Hematopoietic multipotent progenitor cell treated with erythropoietin and hydrocortisone succinate and interleukin-3 and kit ligand, for 6 days (in vitro differentiated cells): ENCODE data around the gene PROX2.

Experiments used
- DNase-seq: peaks from one replicate; pipeline ENCODE4 v3.0.0-alpha.2; 2015

Gene PROX2, protein sequence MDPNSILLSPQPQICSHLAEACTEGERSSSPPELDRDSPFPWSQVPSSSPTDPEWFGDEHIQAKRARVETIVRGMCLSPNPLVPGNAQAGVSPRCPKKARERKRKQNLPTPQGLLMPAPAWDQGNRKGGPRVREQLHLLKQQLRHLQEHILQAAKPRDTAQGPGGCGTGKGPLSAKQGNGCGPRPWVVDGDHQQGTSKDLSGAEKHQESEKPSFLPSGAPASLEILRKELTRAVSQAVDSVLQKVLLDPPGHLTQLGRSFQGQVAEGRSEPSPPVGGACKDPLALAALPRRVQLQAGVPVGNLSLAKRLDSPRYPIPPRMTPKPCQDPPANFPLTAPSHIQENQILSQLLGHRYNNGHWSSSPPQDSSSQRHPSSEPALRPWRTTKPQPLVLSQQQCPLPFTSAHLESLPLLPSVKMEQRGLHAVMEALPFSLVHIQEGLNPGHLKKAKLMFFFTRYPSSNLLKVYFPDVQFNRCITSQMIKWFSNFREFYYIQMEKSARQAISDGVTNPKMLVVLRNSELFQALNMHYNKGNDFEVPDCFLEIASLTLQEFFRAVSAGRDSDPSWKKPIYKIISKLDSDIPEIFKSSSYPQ

DNA sequence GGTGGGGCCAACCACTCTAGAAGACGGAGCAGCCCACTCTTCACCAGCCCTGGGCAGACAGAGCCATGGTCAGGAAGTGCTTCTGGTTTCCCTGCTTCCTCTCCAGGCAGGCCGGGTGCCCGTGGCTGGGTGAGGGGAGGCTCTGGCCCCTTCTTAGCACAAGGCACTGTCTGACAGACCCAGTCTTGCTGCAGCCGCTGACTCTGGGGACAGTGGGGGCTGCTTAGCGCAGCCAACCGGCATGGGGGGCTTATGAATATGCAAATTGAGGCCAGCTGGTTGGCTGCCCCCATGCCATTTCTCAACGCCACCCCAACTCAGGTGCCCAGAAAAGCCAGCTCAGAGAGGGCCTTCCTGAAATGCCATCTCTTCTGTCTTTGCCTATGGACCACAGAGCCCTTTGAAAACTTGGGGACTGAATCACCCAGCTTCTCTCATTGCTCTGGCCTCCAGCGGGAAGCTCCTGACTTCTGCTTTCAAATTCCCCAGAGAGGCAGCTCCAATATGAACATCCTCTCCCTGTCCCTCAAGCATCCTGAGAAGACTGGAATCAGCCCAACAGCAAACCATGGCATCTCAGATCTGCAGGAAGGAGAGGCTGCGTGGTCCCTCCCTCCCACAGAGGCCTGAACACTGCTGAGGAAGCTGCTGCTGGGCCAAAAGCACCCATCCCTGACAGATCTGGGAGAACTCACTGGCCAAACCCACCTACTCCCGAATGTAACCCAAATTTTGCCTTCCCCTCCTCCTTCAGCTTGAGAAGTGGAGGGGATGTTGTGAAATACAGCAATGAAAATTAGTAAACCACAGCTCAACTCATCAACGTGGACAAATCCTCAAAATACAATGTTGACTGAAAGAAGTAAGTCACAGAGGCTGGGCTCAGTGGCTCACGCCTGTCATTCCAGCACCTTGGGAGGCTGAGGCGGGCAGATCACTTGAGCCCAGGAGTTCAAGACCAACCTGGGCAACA is at the start of gene PROX2:
TSS of gene PROX2 (minus strand) at position 205 of the 973 bp plus-strand sequence. CDS start 12,311 bp downstream, outside the sequence.
- DNase-seq: peak; percentile 42

DNA sequence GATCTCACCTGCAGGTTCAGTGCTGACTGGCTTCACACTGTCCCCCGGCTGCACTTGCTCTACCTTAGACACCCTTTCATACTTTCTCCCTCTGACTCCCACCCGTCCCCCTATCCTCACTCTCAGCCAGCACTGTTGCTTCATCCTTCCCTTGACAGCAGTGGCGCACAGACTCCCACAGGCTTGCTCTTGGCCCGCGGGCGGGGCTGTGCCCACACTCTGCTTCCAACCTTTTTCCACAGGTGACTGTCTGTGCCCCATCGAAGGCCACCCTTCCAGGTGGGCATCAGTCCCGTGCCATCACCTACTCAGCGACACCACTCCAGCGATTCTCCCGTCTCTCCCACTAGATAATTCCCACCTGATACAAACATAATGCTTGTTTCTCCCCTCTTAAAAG is 48.1 kb upstream of the PROX2 start:
- DNase-seq: no peak

DNA sequence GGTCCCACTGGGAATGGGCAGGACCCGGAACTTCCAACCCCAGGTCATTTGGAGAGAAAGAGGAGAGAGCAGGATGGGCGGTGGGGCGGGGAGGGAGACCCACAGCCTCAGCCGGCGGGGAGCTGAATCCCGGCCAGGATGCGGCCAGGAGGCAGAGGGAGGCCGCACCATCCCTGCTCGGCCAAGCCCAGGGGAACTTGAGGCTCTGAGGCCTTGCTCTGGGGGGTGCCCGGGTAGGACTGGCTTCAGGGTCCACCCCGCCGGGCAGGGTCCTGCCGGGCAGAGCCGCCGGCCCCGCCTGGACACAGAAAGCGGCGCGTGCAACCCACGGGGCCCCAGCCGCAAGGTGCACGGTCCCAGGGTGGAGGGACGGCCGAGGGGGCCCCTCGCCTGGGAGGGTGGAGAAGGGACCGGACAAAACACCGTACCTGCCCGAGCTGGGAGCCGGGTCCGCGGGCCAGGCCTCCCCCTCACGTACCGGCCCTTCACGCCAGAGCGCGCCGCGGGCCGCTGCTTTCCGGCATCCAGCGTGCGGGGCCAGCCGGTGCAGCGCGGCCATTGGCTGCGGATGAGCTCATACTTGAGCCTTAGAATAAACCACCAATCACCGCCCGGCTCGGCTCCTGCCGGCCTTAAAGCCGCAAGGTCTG is 46.9 kb upstream of the PROX2 start, which contains the start of gene RPS6KL1:
TSS of gene RPS6KL1 (minus strand) at position 509 of the 650 bp plus-strand sequence. CDS start 1,719 bp downstream, outside the sequence.
- peak; percentile 95 for DNase-seq

DNA sequence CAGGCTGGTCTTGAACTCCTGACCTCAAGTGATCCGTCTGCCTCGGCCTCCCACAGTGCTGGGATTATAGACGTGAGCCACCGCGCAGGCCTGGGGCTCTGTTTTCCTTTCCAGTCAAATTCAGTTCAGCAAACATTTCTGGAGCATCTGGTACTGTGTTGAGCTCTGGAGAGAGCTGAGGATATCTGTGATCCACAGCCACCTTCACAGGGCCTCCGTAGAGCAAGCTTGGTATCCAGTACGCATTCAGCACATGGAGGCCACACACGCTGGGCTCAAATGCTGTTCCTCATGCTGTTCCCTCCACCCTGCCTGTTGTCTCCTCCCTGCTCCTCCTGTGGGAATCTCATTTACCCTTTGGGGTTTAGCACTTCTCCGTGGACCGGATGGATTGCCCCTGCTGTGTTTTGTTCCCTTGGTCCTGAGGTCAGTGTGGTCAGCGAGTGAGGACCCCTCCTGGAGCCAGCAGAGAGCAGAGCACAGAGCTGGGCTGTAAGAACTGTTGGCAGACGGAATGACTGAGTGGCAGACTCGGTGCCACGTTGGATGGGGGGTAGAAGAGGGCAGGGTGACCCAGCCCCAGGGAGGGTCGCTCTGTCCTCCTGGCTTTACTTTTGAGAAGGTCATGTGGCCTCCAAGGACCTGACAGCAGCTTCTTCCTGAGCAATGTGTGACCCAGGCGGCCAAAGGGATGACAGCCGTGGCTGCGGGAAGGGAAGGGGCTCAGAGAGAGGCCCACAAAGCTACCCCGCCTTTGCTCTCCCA is 46.2 kb upstream of the PROX2 start:
- DNase-seq: no peak

DNA sequence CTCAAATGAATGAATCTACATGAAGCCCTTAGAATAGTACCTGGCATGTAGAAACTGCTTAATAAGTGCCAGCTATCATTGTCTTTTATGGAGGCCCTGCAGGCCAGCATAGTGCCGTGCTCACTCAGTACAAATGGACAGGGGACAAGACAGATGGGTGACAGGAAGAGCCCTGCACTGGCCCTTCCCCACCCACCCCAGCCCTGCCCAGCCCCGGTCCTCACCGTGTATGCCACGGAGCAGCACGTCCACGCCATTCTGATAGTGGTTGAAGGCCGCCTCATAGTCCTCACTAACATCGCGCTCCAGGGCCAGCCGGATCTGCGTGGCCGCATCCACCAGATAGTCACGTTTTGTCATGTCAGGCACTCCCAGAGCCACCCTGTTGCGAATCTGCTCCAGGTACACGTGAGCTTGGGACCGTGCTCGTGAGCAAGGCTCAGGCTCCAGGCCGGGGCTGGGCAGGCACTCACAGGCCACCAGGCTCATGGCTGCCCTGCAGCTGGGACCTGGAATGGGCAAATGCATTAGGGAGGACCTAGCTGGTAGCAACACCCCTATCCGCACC is 45.2 kb upstream of the PROX2 start:
- no peak for DNase-seq

DNA sequence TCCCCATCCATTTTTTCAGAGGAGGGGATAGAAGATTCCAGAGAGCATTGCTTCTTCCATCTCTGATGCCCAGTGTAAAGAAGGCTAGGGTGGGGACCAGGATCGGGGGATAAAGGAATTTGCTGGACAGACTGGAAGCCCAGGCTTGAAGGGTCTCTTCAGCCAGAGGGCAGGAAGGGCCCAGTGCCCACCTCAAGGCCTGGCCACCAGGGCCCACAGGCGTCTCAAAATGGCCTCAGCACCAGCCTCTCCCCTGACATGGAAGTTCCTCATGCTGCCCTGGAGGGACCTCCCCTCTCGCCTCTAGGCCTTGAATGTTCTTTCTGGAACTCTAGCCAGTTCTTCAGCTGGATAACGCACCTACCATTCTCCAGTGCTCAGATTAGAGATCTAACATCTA is 44.3 kb upstream of the PROX2 start:
- no peak for DNase-seq

DNA sequence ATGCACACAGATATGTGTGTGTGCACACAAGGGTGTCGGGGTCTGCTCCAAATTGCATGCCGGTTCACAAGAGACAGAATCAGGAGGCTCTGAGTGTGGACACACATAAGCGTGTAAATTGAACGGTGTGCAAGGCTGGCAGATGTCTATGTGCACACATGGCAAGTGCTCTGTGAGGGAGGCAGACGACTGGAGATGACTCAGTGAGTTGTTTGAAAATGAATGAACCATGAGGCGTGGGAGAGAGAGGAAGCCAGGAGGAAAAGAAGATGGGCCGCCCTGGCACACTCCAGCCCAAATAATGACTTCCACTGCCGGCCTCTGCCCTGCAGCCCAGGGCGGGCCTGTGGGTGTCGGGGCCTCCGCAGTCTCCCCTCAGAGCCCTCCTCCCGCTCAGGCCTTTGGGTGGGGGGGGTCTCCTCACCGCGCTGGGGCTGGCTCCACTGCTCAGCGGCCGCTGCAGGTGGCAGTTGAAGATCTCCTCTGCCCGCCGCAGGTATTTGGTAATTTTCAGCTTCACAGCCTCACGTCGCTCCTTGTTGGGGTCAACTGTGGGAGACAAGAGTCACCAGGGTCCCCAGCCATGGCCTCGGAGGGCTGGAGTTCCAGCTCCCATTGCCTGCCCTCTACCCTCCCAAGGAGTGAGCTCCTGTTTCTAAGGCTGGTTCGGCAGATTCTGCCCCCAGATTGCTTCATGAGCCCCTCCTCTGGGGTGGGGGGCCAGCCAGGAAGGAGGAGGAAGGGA is 43.6 kb upstream of the PROX2 start:
- DNase-seq: no peak

DNA sequence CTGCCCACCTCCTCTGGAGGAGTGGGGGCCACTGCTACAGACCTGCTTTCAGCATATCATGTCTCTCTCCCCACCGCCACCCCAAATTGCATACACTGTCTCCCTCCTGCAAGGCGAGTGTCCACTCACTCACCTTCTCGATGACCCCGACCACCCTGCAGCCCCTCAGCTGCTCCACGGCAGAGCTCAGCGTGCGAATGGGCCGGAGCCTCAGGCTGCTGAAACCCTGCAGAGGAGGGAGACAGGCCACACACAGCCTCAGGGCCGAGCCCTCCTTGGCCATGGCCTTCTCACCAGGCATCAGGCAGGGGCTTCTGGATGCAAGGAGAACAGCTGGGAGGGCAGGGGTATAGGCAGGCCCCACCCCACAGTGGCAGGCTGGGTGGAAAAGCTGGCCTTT is 42.4 kb upstream of the PROX2 start:
- no peak for DNase-seq

DNA sequence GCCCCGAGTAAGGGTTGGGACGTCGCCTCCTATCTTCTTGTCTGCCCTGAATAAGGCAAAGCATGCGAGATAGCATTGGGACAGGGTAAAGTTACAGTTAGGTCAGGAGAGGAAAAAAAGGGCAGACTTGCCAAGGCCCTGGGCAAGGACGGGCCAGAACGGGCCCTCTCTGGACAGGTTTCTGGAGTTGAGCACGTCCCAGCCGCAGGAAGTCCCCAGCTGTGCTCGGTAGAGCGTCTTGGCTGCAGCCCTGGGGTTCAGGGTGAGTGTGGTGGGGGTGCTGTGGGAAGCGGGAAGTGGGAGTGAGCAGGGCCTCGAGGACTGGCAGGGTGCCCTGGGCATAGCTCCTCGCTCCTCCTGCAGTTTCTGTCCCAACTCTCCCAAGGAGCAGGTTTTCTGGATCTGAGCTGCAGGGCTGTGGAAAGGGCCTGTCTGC is 41.7 kb upstream of the PROX2 start:
- DNase-seq: no peak

DNA sequence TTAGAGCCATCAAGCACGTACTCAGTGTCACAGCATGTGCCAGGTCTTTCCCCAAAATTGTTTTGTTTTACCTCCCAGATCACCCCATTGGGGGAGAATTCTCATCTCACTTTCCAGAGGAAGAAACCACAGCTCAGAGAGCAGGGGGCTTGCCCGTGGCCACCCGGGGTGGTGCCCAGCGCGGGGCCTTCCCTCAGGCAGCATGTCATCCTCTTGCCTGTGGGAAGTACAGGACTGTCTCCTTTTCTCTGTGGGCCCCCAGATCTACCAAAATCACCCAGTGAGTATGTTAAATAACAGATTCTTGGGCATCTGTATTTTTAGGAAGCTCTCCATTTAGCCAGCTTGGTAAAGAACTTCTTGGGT is 41.2 kb upstream of the PROX2 start:
- DNase-seq: no peak

DNA sequence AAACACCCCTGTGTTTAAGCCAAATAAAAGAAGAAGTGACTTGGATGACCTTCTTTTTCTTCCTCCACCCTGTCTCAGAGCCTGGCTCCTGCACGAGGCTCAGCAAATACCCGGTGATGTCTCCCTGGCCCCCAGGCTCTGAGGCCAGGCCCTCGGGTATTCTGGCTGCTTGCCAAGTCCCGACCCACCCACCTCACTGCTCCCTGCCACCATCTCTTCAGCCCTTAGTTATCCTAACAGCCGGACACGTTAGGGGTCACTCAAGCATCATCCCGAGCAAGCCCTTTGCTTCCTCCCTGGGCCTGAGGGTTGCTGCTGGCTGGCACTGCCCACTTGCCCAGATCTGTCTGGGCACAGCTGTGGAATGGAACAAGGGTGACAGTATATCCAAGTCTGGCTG is 39.9 kb upstream of the PROX2 start:
- DNase-seq: no peak

DNA sequence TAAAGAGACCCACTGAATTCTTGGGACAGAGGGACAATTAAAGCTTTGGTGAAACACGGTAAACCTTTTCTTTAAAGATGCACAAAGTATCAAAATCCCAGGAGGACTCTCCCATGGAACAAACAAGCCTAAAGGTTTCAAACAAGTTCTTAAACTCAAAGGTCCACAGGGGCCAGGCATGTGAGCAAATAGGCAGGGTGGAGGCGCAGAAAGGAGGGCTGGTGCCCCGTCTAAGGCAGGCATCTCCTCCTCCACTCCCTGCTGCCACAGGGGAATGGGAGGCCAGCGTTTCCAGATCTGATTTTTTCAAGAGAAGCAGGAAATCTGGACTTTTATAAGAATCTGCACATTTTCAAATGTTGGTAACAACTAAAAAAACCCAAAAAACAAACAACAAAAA is 39.5 kb upstream of the PROX2 start:
- DNase-seq: no peak

DNA sequence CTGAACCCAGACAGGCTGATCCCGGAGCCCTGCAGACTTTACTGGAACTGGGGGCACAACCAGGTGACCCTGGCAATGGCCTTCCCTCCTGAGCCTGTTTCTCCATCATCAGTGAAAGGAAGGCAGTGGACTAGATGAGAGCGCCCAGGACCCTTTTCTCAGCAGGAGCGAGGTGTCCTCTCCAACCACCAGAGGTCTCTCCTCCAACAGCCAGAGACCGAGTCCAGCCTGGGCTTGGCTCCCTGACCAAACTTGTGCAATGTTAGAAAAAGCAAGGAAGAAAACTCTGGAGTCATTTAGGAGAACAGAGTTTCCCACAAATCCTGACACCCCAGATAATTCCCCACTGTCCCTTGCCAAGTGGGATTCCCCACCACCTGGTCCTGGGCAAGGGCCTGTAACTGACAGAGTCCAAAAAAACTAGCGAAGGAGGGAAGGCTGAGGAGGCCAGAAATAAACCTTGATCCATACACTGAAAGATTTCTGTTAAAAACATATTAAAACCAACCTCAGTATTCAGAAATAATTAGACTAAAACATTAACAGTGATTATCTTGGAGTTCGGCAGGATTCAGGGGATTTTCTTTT is 38.1 kb upstream of the PROX2 start:
- peak; percentile 75 for DNase-seq

DNA sequence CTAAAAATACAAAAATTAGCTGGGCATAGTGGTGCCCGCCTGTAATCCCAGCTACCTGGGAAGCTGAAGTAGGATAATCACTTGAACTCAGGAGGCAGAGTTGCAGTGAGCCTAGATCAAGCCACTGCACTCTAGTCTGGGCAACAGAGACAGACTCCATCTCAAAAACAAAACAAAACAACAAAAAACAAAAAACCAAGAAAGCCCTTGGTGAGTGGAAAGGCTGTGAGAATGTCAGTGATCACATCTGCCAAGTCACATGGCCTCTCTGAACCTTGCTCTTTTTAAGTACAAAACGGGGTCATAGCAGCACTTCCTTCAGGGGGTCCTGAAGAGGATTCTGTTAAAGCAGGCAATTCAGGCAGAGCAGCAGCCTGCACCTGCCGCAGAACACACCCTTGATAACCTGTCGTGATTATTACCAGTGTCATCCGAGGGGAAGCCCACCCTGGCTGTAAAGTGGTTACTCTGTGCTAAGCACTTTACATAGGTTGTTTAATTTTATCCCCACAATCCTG is 37.5 kb upstream of the PROX2 start:
- DNase-seq: no peak

DNA sequence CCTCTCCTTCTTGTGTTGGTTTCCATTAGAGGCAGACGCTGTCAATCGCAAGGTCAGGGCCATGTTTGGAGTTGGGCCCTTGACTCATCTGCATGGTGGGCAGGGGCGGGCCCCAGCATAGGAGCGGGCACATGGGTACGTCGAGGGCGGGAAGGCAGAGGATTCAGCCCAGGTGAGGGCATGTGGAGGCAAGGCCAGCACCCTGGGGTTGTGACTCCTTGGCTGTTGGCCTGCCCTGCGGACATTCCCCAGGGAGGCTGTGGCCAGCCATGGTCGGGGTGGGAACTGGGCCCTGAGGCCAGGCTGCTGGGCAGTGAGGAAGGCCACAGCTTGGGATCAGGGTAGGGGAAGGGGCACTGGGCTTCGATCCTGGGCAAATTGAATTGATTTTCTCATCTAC is 36.9 kb upstream of the PROX2 start:
- DNase-seq: no peak

DNA sequence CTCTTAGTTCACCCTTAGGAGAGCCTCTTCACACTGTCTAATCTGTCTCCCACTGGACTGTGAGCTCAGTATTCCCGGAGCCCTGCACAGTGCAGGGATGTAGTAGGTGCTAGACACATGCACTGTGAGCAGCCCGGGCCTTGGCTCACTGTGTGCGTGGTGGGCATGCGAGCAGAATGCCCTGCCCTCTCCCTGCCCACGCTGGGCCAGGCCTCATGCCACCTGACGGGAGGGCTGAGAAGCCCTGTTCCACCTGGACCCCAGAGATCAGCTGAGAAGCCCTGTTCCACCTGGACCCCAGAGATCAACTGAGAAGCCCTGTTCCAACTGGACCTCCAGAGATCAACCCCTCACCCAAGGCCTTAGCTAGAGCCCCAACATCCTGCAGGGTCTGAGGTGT is 36.2 kb upstream of the PROX2 start:
- no peak for DNase-seq

DNA sequence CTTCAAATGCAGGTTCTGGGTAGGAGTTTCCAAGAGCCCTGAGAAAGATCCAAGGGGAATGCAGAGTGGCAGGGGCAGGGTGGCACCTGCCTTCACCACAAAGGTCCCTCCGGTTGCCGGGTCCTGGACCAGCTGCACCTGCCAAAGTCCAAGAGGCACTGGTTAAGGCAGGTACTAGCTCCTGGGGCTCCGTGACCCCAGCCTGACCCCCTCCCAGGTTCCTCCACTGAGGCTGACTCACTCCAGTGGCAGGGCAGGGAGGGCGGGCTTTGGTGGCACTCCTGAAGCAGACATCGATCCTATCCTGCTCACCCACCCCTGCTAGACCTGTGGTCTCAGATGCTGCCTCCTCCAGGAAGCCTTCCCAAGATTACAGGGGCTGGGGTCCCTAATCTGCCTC is 35.8 kb upstream of the PROX2 start:
- no peak for DNase-seq

DNA sequence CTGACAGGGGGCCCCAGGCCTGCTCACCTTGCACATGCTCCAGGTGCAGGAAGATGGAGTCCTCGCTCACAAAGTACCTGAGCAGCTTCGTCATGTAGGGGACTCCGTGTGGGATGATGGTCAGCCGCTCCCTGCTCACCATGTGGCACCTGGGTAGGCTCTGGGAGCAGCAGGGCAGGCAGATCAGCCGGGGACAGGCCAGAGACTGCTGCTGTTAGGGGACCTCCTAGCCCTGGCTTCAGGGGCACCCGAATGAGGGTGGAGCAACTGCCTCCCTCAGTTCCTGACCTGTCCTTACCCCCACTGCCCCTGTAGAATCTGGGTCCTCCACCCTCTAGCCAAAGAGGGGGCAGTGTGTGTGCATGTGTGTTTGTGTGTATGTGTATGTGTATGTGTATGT is 35.3 kb upstream of the PROX2 start:
- DNase-seq: no peak

DNA sequence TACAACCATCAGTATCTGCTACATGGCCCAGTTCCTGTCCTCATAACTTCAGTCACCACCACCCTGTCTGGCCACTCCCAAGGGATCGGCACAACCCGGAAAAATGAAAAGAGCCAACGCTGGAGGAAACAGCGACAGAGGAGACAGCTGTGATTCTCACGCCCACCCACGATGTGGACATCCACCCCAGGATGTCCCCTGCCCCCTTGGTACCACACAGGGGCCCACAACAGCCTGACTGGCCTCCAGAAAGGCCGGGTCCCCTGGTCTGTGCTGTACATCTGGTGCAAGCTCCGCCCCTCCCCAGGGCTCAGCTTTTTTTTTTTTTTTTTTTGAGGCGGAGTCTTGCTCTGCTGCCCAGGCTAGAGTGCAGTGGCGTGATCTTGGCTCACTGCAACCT is 34.6 kb upstream of the PROX2 start:
- DNase-seq: no peak

DNA sequence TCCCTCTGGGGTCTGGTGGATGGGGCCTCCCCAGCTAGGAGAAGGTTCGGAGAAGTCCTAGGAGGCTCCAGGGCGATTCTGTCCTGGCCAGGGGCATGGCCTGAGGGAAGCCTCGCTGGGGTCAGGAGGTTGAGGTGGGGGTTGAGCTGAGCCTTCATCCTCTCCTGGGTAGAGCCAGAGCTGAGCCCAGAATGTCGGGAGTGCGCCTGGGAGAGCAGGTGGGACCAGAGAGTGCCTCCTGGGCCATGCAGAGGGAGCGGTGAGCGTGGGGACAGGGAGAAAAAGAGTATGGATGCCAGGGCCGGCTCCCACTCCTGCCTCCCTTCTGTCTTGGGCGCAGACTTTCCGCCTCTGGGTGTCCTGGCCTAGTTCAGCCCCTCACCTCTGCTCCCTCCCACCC is 34.0 kb upstream of the PROX2 start:
- no peak for DNase-seq
